Liver (tissue), 9 donors: ENCODE measurements around the gene C11orf21. TPM values are rescaled to one million over a fixed set of nuclear protein-coding genes. Genes with fewer than 3 reads are reported as not detected.

Experiments used
- DNase-seq: peaks from one replicate; pipeline ENCODE4 v3.0.0-alpha.2; 2017; ENCODE audit warnings: low spot score
- H3K27ac ChIP-seq, 2 donors: one replicate each; pipeline ENCODE4 v1.7.0; 2013; ENCODE audit warnings: inconsistent platforms in 2 of 2, low read length in 2 of 2, control low read depth in 1 of 2, low read depth in 1 of 2, mild to moderate bottlenecking in 1 of 2
- H3K27me3 ChIP-seq, 4 donors: one replicate each; pipeline versions ENCODE4 v1.6.1 to v1.7.0; 2013; ENCODE audit warnings: low read length in 3 of 4, inconsistent platforms in 1 of 4, mild to moderate bottlenecking in 1 of 4, moderate library complexity in 1 of 4; ENCODE audit not compliant: control insufficient read depth in 4 of 4, insufficient read depth in 4 of 4
- H3K36me3 ChIP-seq, 4 donors: one replicate each; pipeline versions ENCODE4 v1.6.1 to v1.7.0; 2013; ENCODE audit warnings: low read length in 3 of 4, mild to moderate bottlenecking in 3 of 4, low read depth in 1 of 4, moderate library complexity in 1 of 4; ENCODE audit not compliant: control insufficient read depth in 4 of 4, insufficient read depth in 3 of 4
- H3K4me1 ChIP-seq, 4 donors: one replicate each; pipeline versions ENCODE4 v1.6.1 to v1.7.0; 2013; ENCODE audit warnings: low read length in 3 of 4, mild to moderate bottlenecking in 3 of 4, moderate library complexity in 1 of 4; ENCODE audit not compliant: control insufficient read depth in 4 of 4, insufficient read depth in 4 of 4
- H3K4me3 ChIP-seq, 3 donors: one replicate each; pipeline versions ENCODE4 v1.6.1 to v1.7.0; 2013; ENCODE audit warnings: low read length in 3 of 3, control low read depth in 1 of 3, low read depth in 1 of 3, mild to moderate bottlenecking in 1 of 3
- H3K9ac ChIP-seq, 2 donors: one replicate each; pipeline ENCODE4 v1.7.0; 2013; ENCODE audit warnings: low read length in 2 of 2, mild to moderate bottlenecking in 2 of 2, moderate library complexity in 2 of 2, control low read depth in 1 of 2, low read depth in 1 of 2
- H3K9me3 ChIP-seq, 4 donors: one replicate each; pipeline versions ENCODE4 v1.6.1 to v1.7.0; 2013; ENCODE audit warnings: low read length in 3 of 4; ENCODE audit not compliant: control insufficient read depth in 4 of 4
- EGR1 ChIP-seq, 2 donors: IDR thresholded peaks; 2 replicates each; pipeline ENCODE4 v1.6.1; 2016 to 2018; ENCODE audit warnings: antibody characterized with exemption in 2 of 2, low read depth in 2 of 2
- FOXA1 ChIP-seq: IDR thresholded peaks from 2 replicates; pipeline ENCODE4 v1.6.1; 2016; ENCODE audit warnings: antibody characterized with exemption
- GABPA ChIP-seq, 2 donors: IDR thresholded peaks in 1 of 2; conservative IDR thresholded peaks in 1 of 2; 2 replicates each; pipeline ENCODE4 v1.6.1; 2016; ENCODE audit warnings: antibody characterized with exemption in 2 of 2, mild to moderate bottlenecking in 1 of 2, moderate library complexity in 1 of 2
- HNF4G ChIP-seq: IDR thresholded peaks from 2 replicates; pipeline ENCODE4 v1.6.1; 2016; ENCODE audit warnings: antibody characterized with exemption
- RAD21 ChIP-seq, 2 donors: IDR thresholded peaks; 2 replicates each; pipeline ENCODE4 v1.6.1; 2016; ENCODE audit warnings: antibody characterized with exemption in 2 of 2, mild to moderate bottlenecking in 2 of 2
- REST ChIP-seq: IDR thresholded peaks from 2 replicates; pipeline ENCODE4 v1.6.1; 2016; ENCODE audit warnings: antibody characterized with exemption, mild to moderate bottlenecking
- RXRA ChIP-seq, 2 donors: IDR thresholded peaks; 2 replicates each; pipeline ENCODE4 v1.6.1; 2017 to 2018; ENCODE audit warnings: antibody characterized with exemption in 2 of 2, mild to moderate bottlenecking in 1 of 2
- TAF1 ChIP-seq: conservative IDR thresholded peaks from 2 replicates; pipeline ENCODE4 v1.6.1; 2016; ENCODE audit warnings: antibody characterized with exemption, mild to moderate bottlenecking
- ZBTB33 ChIP-seq: IDR thresholded peaks from 2 replicates; pipeline ENCODE4 v1.6.1; 2016; ENCODE audit warnings: antibody characterized with exemption
- WGBS: extraction: QIAGEN DNeasy Blood & Tissue Kit; methylation state at CpG from one replicate; pipeline ENCODE4 v1.1.7; 2013; 5-methylcytosine and 5-hydroxymethylcytosine counted together
- polyA plus RNA-seq, 2 donors: library from polyadenylated mRNA; stranded (reverse) in 1 of 2; unstranded in 1 of 2; fragments of 200-250 nt in 1 of 2; fragments of >200 nt in 1 of 2; fragmentation: Nextera tagmentation in 1 of 2; extraction: Ambion mirVana in 1 of 2; gene quantifications; one replicate each; pipeline versions ENCODE4 v1.2.1 to v1.2.3, GENCODE V29; 2013 to 2015
- total RNA-seq, 2 donors: library from RNA; depleted of rRNA; stranded (reverse); fragments of >200 nt; gene quantifications; one replicate each; pipeline ENCODE4 v1.2.3, GENCODE V29; 2014
- TF ChIP-seq, protein P1 (sequence below): IDR thresholded peaks from 2 replicates; pipeline ENCODE4 v1.6.1; 2016; ENCODE audit warnings: antibody characterized with exemption
- donor health status: healthy.
- donor health status: healthy.
- donor health status: healthy.
- donor health status: healthy.
- donor health status: healthy.

C11orf21 gene
- total and polyA plus RNA-seq, 4 donors, result 0.14 to 16.2 (median 0.44) TPM

GRCh38 chr11:2294926-2295290, 6.8 kb downstream of the C11orf21 start:
- no peaks in the 10 kb centered on the region for H3K4me1 ChIP-seq
- H3K27me3 ChIP-seq, result no peaks in the 10 kb centered on the region
- H3K36me3 ChIP-seq, result no peaks in the 10 kb centered on the region
- no peak overlapping the region for H3K4me3 ChIP-seq
- no peak overlapping the region for H3K27ac ChIP-seq
- H3K9me3 ChIP-seq, result no peaks in the 10 kb centered on the region
- peak; percentile 32 for DNase-seq
- WGBS, result 88% methylated on average over 8 of the region's 8 CpGs
- H3K9ac ChIP-seq, result no peak overlapping the region
- TF ChIP-seq HNF4G (no peak), FOXA1 (no peak), EGR1 (IDR thresholded peaks at IDR 0.05; ENCODE audit: low read depth in 2 of 2) (no peak)

GRCh38 chr11:2293984-2294925, 7.5 kb downstream of the C11orf21 start:
- H3K9ac ChIP-seq, result no peak overlapping the region
- TF ChIP-seq TAF1 (no peak), FOXA1 (no peak), ZBTB33 (no peak), REST (no peak), RXRA (IDR thresholded peaks at IDR 0.05) (no peak), RAD21 (IDR thresholded peaks at IDR 0.05) (peak; percentile 10 to 34), GABPA (IDR thresholded peaks at IDR 0.05 in 1 of 2, conservative IDR thresholded peaks at IDR 0.05 in 1 of 2) (no peak), EGR1 (IDR thresholded peaks at IDR 0.05; ENCODE audit: low read depth in 2 of 2) (no peak)
- TF ChIP-seq, protein P1, sequence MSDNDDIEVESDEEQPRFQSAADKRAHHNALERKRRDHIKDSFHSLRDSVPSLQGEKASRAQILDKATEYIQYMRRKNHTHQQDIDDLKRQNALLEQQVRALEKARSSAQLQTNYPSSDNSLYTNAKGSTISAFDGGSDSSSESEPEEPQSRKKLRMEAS, result no peak
- no peaks in the 10 kb centered on the region for H3K9me3 ChIP-seq
- WGBS, result 78% methylated on average over 27 of the region's 27 CpGs
- H3K4me3 ChIP-seq, result no peak overlapping the region
- H3K36me3 ChIP-seq, result no peaks in the 10 kb centered on the region
- no peaks in the 10 kb centered on the region for H3K27me3 ChIP-seq
- DNase-seq, result peak; percentile 32
- no peak overlapping the region for H3K27ac ChIP-seq
- H3K4me1 ChIP-seq, result peaks cover 0 to 4% (median 0%) of the 10 kb centered on the region in 4 donors
